ENCODE measurements around the gene GLCCI1. TPM values are rescaled to one million over a fixed set of nuclear protein-coding genes. Genes with fewer than 3 reads are reported as not detected.

The GLCCI1 gene
- total and polyA plus RNA-seq, 12 donors: 0.75 to 13.0 (median 6.6) TPM

DNA sequence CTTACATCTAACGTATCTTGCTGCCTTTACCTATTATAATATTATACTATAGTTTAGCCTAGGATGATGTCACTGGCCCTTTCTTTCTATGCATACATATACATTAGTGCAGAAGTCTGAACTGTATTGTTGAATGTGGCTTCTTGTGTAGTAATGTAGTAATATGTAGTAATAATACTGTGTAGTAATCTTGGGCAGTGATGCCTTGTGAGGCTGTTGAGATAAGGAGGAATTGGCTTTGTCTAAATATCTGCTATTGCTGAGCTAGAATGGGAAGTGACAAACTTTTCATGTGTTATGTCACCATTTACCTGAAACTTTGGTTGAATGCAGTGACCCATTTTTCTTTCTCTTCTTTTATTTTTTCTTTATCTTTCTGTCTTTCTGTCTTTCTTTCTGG lies 11.0 kb downstream of the GLCCI1 start:
- H3K27ac ChIP-seq: no peak overlapping the region
- H3K27me3 ChIP-seq: no peaks in the 10 kb centered on the region
- intact Hi-C loops (cut with DNase I): loop anchor here in 2 of 10 donors (10.0 kb wide), 2 partner anchors 225 to 295 kb away; no protein-coding TSS in a partner anchor
- H3K9me3 ChIP-seq: no peaks in the 10 kb centered on the region
- H3K36me3 ChIP-seq: no peaks in the 10 kb centered on the region
- TF ChIP-seq CTCF (IDR thresholded peaks at IDR 0.05): no peak
- 95 to 97% methylated on average over 1 of the region's 1 CpG for WGBS, 2 donors
- H3K4me1 ChIP-seq: peaks cover 0 to 40% (median 9%) of the 10 kb centered on the region in 9 donors
- ATAC-seq (no peak), DNase-seq (no peak)
- H3K4me3 ChIP-seq: no peak overlapping the region

DNA sequence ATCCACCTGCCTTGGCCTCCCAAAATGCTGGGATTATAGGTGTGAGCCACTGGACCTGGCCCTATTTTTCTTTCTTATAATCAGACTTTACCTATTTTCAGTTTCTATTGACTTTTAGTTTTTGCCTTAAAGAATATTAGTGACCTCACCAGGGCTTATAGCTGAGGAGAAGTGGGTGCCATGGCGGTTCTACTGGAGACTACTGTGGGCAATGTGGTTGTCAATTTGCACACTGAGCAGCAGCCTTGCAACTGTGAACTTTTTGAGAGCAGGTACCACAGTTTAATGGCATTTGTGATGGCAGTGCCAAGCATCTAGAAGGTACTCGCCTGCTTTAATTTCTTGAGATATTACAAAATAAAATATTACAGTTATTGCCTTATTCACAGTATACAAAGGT lies 11.5 kb downstream of the GLCCI1 start:
- intact Hi-C loops (cut with DNase I): no loop called here

GRCh38 chr7:7982904-7983303 lies 14.3 kb downstream of the GLCCI1 start:
- H3K27me3 ChIP-seq: no peaks in the 10 kb centered on the region
- DNase-seq (no peak), ATAC-seq (no peak)
- H3K4me3 ChIP-seq: no peak overlapping the region
- TF ChIP-seq CTCF (IDR thresholded peaks at IDR 0.05): no peak
- no peak overlapping the region for H3K27ac ChIP-seq
- H3K36me3 ChIP-seq: no peaks in the 10 kb centered on the region
- intact Hi-C loops (cut with DNase I): no loop called here
- H3K9me3 ChIP-seq: no peaks in the 10 kb centered on the region
- WGBS, 2 donors: 94 to 97% methylated on average over 4 of the region's 4 CpGs
- peaks cover 0 to 32% (median 5%) of the 10 kb centered on the region in 9 donors for H3K4me1 ChIP-seq

More for the DNA sequence above, 11.5 kb downstream of the GLCCI1 start:
- no peaks in the 10 kb centered on the region for H3K27me3 ChIP-seq
- no peak for ATAC-seq
- H3K36me3 ChIP-seq: no peaks in the 10 kb centered on the region
- no peak overlapping the region for H3K27ac ChIP-seq
- no peak for DNase-seq
- no peak for TF ChIP-seq CTCF (IDR thresholded peaks at IDR 0.05)
- WGBS, 2 donors: 98 to 99% methylated on average over 2 of the region's 2 CpGs
- no peaks in the 10 kb centered on the region for H3K9me3 ChIP-seq
- H3K4me3 ChIP-seq: no peak overlapping the region
- peaks cover 0 to 46% (median 12%) of the 10 kb centered on the region in 9 donors for H3K4me1 ChIP-seq

- intact Hi-C loops (cut with DNase I): no loop called here
- TF ChIP-seq CTCF (IDR thresholded peaks at IDR 0.05): no peak
- H3K4me1 ChIP-seq: peaks cover 0 to 27% (median 7%) of the 10 kb centered on the region in 9 donors
- H3K27ac ChIP-seq: no peak overlapping the region
- H3K27me3 ChIP-seq: no peaks in the 10 kb centered on the region
- 65 to 76% methylated on average over 3 of the region's 3 CpGs for WGBS, 2 donors
- H3K36me3 ChIP-seq: no peaks in the 10 kb centered on the region
- DNase-seq (no peak), ATAC-seq (no peak)
- H3K4me3 ChIP-seq: no peak overlapping the region
- H3K9me3 ChIP-seq: no peaks in the 10 kb centered on the region
These were observed 15.8 kb downstream of the GLCCI1 start for GRCh38 chr7:7984424-7984823.

Measured in heart right ventricle (tissue), 16 donors.